ENCODE results near the gene LPCAT1. TPM values are rescaled to one million over a fixed set of nuclear protein-coding genes. Genes with fewer than 3 reads are reported as not detected.

LPCAT1 gene
- total and polyA plus RNA-seq, 10 of the 15 experiments (the other 5 are each of a cell fraction or from before 2014, with no cell fraction given): 2.3 to 109 (median 72.7) TPM

DNA sequence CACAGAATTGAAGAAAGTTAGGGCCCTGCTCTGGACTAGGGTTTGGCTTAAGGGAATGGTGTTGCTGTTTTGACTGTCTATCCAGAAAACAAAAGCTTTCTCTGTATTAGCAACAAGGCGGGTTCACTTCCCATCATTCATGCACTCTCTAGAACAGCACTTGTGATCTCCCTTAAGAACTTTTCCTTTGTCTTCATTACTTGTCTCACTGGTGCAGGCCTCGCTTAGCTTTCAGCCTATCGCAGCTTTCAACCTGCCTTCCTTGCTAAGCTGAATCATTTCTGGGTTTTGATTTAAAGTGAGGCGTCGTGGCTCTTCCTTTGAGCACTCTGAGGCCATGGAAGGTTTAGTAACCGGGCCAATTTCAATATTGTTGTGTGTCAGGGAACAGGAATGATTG lies 35.2 kb upstream of the LPCAT1 start:
- Histone ChIP-seq H3K4me3 (no peak overlapping the region), H3K4me2 (ENCODE audit: control insufficient read depth, insufficient read depth) (no peak overlapping the region), H2AFZ (ENCODE audit: control insufficient read depth, low read depth, low read length) (no peak overlapping the region), H3K36me3 (ENCODE audit: control insufficient read depth in 2 of 2, insufficient read depth in 2 of 2, low read length in 1 of 2) (no peaks in the 10 kb centered on the region), H3K9ac (ENCODE audit: control insufficient read depth, insufficient read depth, low read length) (no peak overlapping the region), H3K79me2 (ENCODE audit: control insufficient read depth, insufficient read depth, low read length) (no peaks in the 10 kb centered on the region), H4K20me1 (ENCODE audit: control insufficient read depth, insufficient read depth) (no peaks in the 10 kb centered on the region), H3K27ac (ENCODE audit: control insufficient read depth, insufficient read depth) (no peak overlapping the region), H3K4me1 (ENCODE audit: control insufficient read depth, insufficient read depth, low read length) (no peaks in the 10 kb centered on the region), H3K27me3 (replicated peaks in 1 of 2; ENCODE audit: control insufficient read depth in 2 of 2, insufficient read depth in 2 of 2, low read length in 1 of 2) (no peaks in the 10 kb centered on the region), H3K9me3 (replicated peaks; ENCODE audit: control insufficient read depth, insufficient read depth, low read length) (no peaks in the 10 kb centered on the region)
- no peak for FAIRE-seq
- ChIA-PET SMC1A (ENCODE audit: uncharacterized antibody, unreplicated experiment) (interaction anchor here (0.8 to 2.0 kb wide), 2 partner anchors 29 to 66 kb away, joined by 5 read pairs; no protein-coding TSS in a partner anchor), CTCF (interaction anchor here (0.8 to 1.6 kb wide), 3 partner anchors 9 to 86 kb away, joined by 3 to 5 read pairs (median 4); no protein-coding TSS in a partner anchor), RAD21 (ENCODE audit: unreplicated experiment) (no interaction called here), POLR2A (no interaction called here)
- TF ChIP-seq KLF5 (IDR thresholded peaks at IDR 0.05; ENCODE audit: partially characterized antibody): no peak
- TF ChIP-seq RAD21 (IDR thresholded peaks at IDR 0.05; ENCODE audit: insufficient read depth, low read depth, low read length): no peak
- TF ChIP-seq PKNOX1 (IDR thresholded peaks at IDR 0.05): no peak
- TF ChIP-seq, protein P1, sequence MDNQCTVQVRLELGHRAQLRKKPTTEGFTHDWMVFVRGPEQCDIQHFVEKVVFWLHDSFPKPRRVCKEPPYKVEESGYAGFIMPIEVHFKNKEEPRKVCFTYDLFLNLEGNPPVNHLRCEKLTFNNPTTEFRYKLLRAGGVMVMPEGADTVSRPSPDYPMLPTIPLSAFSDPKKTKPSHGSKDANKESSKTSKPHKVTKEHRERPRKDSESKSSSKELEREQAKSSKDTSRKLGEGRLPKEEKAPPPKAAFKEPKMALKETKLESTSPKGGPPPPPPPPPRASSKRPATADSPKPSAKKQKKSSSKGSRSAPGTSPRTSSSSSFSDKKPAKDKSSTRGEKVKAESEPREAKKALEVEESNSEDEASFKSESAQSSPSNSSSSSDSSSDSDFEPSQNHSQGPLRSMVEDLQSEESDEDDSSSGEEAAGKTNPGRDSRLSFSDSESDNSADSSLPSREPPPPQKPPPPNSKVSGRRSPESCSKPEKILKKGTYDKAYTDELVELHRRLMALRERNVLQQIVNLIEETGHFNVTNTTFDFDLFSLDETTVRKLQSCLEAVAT (IDR thresholded peaks at IDR 0.05): no peak
- TF ChIP-seq SIX5 (IDR thresholded peaks at IDR 0.05; ENCODE audit: low read depth, low read length, severe bottlenecking): no peak
- TF ChIP-seq MAX (IDR thresholded peaks at IDR 0.05; ENCODE audit: low read depth, low read length): no peak
- no peak for TF ChIP-seq WRNIP1 (IDR thresholded peaks at IDR 0.05; ENCODE audit: borderline replicate concordance, low read depth, low read length)
- TF ChIP-seq TCF7 (IDR thresholded peaks at IDR 0.05; ENCODE audit: borderline replicate concordance): no peak
- TF ChIP-seq SREBF1 (IDR thresholded peaks at IDR 0.05; ENCODE audit: low read length): no peak
- TF ChIP-seq, protein P2, sequence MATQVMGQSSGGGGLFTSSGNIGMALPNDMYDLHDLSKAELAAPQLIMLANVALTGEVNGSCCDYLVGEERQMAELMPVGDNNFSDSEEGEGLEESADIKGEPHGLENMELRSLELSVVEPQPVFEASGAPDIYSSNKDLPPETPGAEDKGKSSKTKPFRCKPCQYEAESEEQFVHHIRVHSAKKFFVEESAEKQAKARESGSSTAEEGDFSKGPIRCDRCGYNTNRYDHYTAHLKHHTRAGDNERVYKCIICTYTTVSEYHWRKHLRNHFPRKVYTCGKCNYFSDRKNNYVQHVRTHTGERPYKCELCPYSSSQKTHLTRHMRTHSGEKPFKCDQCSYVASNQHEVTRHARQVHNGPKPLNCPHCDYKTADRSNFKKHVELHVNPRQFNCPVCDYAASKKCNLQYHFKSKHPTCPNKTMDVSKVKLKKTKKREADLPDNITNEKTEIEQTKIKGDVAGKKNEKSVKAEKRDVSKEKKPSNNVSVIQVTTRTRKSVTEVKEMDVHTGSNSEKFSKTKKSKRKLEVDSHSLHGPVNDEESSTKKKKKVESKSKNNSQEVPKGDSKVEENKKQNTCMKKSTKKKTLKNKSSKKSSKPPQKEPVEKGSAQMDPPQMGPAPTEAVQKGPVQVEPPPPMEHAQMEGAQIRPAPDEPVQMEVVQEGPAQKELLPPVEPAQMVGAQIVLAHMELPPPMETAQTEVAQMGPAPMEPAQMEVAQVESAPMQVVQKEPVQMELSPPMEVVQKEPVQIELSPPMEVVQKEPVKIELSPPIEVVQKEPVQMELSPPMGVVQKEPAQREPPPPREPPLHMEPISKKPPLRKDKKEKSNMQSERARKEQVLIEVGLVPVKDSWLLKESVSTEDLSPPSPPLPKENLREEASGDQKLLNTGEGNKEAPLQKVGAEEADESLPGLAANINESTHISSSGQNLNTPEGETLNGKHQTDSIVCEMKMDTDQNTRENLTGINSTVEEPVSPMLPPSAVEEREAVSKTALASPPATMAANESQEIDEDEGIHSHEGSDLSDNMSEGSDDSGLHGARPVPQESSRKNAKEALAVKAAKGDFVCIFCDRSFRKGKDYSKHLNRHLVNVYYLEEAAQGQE (IDR thresholded peaks at IDR 0.05; ENCODE audit: low read depth, low read length): no peak
- TF ChIP-seq CBFB (IDR thresholded peaks at IDR 0.05; ENCODE audit: low read depth): no peak
- TF ChIP-seq SREBF2 (IDR thresholded peaks at IDR 0.05; ENCODE audit: low read length): no peak
- ATAC-seq: no peak
- WGBS (ENCODE audit: insufficient coverage, insufficient replicate concordance, low lambda C conversion rate, missing lambda C conversion rate): 51% methylated on average over 6 of the region's 6 CpGs
- no peak for DNase-seq (ENCODE audit: low read depth, low spot score)
- intact Hi-C loops (cut with micrococcal nuclease; ENCODE audit: unreplicated experiment): no loop called here
- no TSS peak for BruUV-seq (replicated peaks)
- in situ Hi-C loops (cut with MboI): no loop called here
